GM20431 (cell line): Measurements from ENCODE around the gene DYNC1H1.

Experiments used
- in situ Hi-C: fragments of 300-500 bp; cut with MseI, MboI; formaldehyde crosslinking; loops from one replicate; pipeline ENCODE4 v1.15.0; 2020; ENCODE audit warnings: low sequenced_read_pairs; ENCODE audit not compliant: unreplicated experiment

The DYNC1H1 gene

DNA sequence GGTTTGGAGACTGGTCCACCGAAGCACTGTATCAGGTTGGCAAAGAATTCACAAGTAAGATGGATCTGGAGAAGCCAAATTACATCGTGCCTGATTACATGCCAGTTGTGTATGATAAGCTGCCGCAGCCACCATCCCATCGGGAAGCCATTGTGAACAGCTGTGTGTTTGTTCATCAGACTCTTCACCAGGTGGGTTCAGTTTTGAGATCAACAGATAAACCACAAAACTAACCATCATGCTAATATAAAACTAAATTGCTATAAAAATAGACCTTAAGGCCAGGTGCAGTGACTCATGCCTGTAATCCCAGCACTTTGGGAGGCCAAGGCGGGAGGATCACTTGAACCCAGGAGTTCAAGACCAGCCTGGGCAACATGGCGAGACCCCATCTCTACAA lies 63.6 kb downstream of the DYNC1H1 start:
- in situ Hi-C loops = no loop called here

DNA sequence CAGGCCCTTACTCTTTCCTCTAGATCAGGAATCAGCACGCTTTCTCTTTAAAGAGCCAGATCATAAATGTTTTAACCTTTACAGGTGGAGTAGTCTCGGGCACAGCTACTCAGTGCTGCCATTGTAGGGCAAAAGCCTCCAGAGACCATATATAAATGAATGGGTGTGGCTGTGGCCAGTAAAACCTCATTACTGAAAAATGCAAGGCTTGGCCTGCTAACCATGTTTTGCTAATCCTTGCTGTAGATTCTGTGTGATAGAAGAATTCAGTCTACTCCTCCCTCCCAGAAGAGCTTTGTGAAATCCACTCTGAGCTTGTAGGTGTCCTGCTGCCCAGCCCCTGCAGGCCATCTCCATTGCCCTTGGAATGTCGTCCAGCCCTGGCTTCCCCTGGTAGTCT lies 64.4 kb downstream of the DYNC1H1 start:
- in situ Hi-C loops = no loop called here

- in situ Hi-C loops = no loop called here
Measured at GRCh38 chr14:102029956-102030355, 65.6 kb downstream of the DYNC1H1 start.

- in situ Hi-C loops = no loop called here
Measured at GRCh38 chr14:102033241-102033640, 68.9 kb downstream of the DYNC1H1 start.

GRCh38 chr14:102034301-102034700 lies 69.9 kb downstream of the DYNC1H1 start:
- in situ Hi-C loops = no loop called here

DNA sequence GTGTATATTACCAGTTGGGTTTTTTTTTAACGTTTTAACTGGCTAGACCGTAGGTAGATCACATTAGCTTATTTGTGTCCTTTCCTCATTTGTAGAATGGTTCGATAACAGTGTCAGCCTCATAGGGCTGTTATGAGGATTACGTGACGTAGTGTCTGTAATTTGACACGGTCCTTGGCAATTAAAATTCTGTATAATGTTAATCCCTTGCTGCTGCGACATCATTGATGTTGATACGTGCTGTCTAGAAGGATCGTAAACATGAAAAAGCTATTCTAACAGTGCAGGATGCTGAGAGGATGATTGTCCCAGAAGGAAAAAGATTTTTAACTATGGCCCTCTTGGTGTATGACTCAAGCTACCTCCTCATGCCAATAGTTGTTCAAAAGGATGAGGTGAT lies 71.5 kb downstream of the DYNC1H1 start:
- in situ Hi-C loops = no loop called here

- in situ Hi-C loops = no loop called here
Measured at GRCh38 chr14:102037686-102038085, 73.3 kb downstream of the DYNC1H1 start.

DNA sequence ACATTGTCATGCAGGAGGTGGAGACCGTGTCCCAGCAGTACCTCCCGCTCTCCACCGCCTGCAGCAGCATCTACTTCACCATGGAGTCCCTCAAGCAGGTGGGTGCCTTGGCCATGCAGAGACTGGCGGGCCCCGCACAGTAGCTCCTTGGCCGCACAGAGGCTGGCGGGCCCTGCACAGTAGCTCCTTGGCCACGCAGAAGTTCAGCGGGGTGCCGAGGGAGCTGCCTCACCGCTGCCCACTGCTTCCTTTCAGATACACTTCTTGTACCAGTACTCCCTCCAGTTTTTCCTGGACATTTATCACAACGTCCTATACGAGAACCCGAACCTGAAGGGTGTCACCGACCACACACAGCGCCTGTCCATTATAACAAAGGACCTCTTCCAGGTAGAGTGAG lies 74.8 kb downstream of the DYNC1H1 start:
- in situ Hi-C loops = no loop called here

GRCh38 chr14:102040153-102040552 lies 75.8 kb downstream of the DYNC1H1 start:
- in situ Hi-C loops = no loop called here

GRCh38 chr14:102042699-102043098 lies 78.3 kb downstream of the DYNC1H1 start:
- in situ Hi-C loops = no loop called here

DNA sequence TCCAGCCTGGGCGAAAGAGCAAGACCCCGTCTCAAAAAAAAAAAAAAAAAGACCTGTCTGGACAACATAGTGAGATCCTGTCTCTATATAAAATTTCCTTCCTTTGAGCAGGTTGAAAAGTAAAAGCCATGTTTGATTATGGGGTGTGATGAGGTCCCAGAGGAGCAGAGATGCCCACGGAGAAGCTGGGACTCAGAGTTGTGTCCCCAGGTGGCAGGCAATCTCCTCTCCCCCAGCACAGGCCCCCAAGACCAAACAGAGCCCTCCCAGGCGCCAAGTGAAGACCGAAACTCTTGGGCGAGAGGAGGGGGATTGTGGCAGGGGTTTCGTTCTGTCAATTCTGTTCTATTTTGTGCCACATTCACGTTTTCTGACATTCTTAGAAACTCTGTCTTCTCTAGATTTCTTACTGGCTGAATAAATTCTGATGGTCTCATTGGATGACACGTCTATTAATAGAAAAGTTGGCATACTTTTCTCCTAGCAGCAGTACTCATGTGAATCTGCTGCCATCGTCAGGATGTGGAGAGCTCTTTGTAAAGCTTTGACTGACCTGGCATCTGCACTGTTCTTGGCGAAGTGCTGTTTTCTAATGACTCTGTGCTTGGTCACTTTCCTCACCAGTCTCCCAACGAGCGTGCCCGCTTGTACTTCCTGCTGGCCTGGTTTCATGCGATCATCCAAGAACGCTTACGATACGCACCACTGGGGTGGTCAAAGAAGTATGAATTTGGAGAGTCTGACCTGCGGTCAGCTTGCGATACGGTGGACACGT lies 79.1 kb downstream of the DYNC1H1 start:
- in situ Hi-C loops = no loop called here

GRCh38 chr14:102044566-102044965 lies 80.2 kb downstream of the DYNC1H1 start:
- in situ Hi-C loops = no loop called here

- in situ Hi-C loops = no loop called here
Measured at GRCh38 chr14:102046337-102047278, 82.2 kb downstream of the DYNC1H1 start.

GRCh38 chr14:102047808-102048540 lies 83.6 kb downstream of the DYNC1H1 start:
- in situ Hi-C loops = no loop called here

- in situ Hi-C loops = no loop called here
Measured at GRCh38 chr14:102049258-102050025, 85.1 kb downstream of the DYNC1H1 start.

- in situ Hi-C loops = no loop called here
Measured at GRCh38 chr14:102050026-102050405, 85.6 kb downstream of the DYNC1H1 start.

GRCh38 chr14:102050625-102051024 lies 86.3 kb downstream of the DYNC1H1 start:
- in situ Hi-C loops = no loop called here

- in situ Hi-C loops = no loop called here
Measured at GRCh38 chr14:102052522-102052921, 88.1 kb downstream of the DYNC1H1 start.

DNA sequence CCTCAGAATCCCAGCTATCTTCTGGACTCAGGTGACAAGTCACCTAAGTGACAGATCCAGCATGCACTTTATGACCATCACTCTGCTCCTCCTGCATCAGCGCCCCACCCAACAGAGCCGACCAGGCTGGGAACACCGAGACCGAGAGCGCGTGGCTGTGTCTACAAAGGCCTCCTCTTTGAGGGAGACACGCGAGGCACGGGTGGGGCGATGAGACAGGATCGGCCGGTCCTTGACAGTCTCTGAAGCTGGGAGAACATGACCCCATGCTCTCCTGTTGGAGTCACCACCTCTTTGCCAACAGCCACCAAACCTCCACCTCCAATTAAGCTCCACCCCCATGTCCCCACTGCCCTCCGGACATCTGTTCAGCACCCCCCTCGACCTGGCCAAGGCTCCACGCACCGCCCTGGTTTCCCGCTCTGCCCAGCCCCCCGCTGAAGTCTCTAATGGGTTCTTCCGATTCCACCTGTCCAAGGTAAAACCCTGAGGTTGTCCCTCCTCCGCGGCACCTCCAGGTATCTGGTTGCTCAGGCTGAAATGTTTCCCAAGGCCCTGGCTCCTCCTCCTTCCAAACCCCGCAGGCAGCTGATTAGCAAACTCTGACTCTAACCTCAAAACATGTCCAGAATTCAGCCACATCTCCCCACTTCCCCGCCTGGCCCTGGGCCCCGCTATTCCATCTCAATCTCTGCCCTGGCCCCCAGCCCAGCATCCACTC lies 91.0 kb downstream of the DYNC1H1 start:
- in situ Hi-C loops = no loop called here
